ELR (cell line): Measurements from ENCODE around the gene RETN.
A peak's percentile ranks its signal among the peaks of the same experiment; 100 is the strongest.

Experiments used
- DNase-seq: peaks from one replicate; pipeline ENCODE4 v3.0.0-alpha.2; 2015; ENCODE audit warnings: low read depth

RETN gene

DNA sequence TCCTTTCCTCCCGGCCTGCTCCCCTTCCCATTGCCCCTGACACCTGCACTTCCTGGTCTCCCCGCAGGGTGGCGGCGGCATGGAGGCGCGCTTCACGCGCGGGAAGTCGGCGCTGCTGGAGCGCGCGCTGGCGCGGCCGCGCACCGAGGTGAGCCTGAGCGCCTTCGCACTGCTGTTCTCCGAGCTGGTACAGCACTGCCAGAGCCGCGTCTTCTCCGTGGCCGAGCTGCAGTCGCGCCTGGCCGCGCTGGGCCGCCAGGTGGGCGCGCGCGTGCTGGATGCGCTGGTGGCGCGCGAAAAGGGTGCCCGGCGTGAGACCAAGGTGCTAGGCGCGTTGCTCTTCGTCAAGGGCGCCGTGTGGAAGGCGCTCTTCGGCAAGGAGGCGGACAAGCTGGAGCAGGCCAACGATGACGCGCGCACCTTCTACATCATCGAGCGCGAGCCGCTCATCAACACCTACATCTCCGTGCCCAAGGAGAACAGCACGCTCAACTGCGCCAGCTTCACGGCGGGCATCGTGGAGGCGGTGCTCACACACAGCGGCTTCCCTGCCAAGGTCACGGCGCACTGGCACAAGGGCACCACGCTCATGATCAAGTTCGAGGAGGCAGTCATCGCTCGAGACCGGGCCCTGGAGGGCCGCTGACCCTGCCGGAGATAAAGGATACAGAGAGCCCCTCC, 13.5 kb downstream of the RETN start:
- DNase-seq: no peak

DNA sequence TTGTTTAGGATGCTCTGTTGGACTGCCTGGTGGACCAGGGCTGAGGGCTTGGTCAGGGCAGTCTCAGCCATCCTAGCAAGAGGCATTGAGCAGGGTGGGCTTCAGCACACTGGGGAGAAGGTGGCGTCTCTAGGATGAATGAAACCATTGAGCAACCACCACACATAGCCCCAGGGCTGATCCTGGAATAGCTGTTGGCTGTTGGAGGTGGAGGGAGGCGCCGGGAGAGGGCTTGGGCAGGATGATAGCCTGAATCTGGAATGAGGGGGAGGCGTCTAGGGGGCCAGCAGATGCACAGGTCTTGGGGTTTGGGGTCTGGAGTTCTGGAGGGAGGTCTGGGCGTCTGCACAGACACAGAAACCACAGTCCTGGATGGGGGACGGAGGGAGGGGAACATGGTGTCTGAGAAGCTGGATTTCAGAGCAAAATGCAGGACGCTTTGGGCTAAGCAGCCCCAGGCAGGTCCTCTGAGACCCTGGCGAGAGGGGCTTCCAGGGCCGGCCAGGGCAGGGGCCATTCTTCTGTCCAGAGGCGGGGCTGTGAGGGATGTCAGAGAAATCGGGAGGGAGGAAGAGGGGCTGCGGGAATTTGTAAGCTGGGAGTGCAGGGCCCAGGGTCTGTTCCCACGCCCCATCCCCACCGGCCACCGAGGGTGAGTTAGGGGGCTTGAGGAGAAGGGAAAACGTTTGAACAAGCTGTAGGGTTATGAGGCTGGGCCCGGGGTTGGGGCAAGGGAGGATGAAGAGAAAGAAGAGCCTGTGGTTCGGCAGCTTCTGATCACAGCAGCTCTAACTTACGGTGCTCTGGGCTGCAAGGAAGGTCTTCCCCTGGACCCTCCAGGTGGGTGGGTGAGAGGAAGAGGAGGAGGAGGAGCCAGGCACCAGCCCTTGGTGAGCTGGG, 16.9 kb downstream of the RETN start:
- peak; percentile 51 for DNase-seq

DNA sequence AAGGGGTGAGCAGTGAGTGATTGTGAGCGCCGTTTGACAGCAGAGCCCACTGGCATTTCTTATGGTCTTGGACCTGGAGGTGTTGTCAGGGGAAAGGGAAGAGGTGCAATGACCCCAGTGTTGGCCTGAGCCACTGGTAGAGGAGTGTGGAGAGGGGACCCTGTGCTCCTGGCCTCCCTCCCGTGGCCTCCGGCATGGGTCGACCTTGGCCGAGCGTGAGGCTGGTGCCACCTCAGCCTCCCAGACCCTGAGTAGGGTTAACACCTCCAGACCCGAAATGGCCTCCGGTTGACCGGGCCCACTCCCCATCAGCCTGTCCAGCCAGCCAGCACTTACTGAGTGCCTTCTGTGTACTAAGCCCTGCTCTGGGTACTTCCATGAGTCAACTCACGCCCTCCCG, 18.3 kb downstream of the RETN start:
- DNase-seq: no peak

DNA sequence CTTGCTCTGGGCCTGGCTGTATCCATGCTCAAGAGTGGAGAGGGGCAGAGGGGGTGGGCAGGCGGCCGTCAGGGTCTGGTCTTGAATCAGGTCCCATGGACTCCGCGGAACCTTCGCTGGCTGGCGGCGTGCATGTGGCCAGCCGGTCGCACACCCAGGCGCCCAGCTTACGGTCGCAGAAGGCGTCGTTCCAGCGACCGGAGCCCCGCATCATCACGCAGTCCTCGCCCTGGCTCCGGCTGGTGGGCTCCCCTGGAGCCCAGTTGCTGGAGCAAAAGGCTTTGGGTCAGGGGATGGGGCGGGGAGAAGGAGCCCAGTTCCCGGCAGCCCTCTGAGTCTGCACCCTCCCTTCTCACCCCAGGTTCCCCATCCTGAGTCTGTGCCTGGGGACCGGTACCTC, 20.3 kb downstream of the RETN start:
- DNase-seq: no peak

DNA sequence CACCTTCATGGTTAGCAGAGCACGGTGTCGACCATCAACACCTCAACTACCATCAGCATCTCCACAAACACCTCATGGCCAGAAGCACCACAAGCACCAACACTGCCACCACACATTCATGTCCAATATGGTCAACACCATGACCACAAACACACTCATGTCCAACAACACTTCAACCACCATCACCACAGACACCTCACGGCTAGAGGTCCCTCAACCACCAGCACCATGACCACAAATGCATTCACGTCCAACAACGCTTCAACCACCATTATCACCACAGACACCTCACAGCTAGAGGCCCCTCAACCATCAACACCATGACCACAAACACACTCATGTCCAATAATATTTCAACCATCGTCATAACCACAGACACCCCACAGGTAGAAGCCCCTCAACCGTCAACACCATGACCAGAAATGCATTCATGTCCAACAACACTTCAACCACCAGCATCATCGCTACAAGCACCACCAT, 22.0 kb downstream of the RETN start:
- DNase-seq: no peak

DNA sequence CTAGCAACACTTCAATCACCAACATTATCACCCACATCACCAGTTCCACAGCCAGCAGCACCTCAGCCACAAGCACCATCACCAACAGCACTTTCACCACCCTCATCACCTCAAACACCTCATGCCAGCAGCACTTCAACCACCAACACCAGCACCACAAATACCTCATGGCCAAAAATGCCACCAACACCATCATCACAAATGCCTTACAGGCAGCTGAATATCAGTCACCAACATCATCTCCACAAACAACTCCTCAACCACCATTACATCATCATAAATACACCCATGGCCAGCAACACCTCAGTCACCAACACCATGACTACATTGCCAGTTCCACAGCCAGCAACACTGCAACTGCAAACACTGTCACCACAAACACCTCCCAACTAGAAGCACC, 22.6 kb downstream of the RETN start:
- DNase-seq: no peak

DNA sequence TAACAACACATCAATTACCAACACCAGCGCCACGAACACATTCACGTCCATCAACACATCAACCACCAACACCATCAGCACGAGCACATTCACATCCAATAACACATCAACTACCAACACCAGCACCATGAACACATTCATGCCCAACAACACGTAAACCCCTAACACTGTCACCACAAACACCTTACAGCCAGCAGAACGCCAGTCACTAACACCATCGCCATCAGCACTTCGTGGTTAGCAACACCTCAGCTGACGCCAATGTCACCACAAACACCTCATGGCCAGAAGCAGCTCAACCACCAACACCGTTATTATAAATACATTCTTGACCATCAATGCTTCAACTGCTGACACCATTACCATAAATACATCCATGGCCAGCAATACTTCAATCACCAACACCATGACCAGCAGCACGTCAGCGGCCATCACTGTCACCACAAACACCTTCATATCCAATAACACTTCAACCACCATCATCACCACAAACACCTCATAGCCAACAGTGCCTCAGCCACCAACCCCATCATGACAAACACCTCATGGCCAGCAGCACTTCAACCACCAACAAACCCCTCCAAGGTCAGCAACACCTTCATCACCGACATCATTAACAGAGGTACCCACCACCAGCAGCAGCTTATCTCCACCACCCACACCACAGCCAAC, 23.7 kb downstream of the RETN start:
- DNase-seq: no peak

DNA sequence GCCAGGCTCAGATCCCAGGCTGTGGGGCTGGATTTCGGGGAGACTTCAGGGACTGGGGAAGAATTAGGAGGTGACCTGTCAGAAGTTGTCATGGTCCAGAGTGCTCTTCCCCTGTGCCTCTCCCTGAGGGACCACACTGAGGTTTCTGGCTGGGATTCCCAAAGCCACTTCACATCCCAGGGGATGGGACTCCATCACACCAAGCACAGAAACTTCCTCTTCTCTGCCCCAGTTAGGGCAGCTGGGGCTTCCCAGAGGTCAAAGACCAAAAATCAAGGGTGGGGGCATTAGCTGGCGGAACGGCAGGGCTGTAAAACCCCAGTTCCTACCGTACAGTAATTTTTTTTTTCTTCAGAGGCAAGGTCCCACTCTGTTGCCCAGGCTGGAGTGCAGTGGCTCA, 25.6 kb downstream of the RETN start:
- no peak for DNase-seq

DNA sequence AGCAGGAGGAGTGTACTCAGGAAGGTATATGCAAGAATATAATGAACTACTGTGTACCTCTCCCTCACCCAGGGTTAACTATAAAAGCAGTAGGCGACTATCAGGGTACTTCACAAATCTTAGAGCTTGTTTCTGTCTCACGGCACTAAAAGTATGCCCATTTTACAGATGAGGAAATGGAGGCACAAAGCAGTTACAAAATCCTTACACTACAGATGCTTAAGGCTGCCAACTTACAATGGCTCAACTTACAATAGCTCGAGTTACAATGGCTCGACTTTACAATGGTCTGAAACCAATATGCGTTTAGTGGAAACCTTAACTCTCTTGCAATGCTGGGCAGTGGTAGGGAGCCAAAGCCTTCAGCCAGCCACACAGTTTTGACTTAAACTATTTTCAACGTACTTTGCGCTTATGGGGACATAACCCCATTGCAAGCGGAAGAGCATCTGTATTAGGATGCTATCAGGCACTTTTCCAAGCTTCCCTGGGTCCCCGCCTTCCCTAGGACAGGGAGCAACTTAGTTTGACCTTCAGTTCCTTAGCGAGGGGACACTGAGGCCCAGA, 29.0 kb downstream of the RETN start:
- DNase-seq: no peak

DNA sequence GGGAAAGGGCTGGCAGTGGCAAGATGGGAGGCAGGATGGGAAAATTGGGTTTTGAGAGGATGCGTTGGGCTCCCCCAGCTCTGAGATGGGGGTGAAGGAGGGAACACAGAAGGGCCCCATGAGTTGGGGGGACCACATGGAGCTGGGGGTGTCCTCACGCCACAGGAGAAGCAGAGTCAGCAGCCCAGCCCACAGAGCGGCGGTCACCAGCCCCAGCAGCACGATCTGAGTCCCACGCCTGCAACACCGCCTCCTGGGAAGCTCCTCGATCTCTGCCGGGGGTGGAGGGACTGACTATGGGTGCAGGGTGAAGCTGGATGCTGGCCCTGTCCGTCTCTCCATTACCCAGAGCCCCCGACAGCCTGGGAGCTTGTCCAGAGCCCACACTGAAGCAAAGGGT, 29.7 kb downstream of the RETN start:
- no peak for DNase-seq

DNA sequence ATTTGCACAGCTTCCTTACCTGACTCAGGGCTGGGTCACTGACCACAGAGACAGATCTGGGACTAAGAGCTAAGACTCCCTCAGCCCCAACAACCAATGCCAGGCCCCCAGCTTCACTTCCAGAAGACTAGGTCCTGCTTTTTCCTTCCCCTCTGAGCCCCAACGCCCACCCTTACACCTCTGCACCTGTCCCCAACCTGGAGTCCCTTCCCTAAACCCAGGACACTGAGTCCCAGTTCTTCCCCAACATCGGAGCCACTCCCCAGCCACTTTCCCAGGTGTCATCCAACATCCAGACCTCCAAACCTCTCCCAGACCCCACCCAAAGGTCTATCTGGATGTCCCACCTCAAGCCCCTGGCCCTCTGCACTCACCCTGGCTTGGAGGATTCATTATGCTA, 30.2 kb downstream of the RETN start:
- no peak for DNase-seq

DNA sequence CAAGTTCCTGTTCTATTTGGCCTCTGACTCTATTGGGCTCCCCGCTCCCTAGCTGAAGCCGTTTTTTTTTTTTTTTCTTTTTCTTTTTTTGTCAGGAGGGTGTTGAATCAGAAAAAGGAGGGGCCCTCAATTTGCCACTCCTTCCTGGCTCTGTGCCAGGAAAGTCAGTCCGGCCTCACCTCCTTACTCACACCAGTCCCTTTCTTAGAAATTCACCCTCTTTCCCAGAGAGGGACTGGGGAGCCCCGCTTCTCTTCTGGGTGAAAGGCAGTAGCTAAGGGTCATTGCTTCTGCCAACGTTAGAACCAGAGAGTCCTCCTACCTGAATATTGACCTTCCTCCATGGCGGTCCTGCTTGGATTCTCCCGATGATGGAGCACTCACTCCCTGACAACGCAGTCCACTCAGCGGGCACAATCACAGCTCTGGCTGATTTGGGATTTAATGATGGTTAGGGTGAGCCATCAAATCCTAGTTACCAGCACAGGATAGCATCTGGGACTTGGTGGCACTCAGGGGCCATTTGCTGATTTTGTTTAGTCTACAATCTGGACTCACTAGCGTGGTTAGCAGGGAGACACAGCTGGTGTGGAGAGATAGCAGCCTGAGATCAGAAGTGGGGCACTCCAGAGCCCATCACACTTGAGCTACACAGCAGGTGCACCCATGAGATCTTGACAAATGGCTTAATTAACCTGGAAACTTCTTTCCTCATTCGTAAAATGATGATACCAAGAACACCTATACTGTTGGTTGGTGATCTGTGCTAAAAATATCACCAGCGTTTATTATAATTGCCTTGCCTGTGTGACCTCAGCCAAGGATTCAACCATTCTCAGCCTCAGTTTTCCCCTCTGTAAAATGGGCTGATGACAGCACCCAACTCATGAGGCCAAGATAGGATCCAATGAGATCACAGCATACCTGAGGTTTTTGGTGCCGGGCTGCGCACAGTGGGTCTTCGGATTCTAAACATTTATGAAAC, 30.9 kb downstream of the RETN start:
- peak; percentile 29 for DNase-seq

DNA sequence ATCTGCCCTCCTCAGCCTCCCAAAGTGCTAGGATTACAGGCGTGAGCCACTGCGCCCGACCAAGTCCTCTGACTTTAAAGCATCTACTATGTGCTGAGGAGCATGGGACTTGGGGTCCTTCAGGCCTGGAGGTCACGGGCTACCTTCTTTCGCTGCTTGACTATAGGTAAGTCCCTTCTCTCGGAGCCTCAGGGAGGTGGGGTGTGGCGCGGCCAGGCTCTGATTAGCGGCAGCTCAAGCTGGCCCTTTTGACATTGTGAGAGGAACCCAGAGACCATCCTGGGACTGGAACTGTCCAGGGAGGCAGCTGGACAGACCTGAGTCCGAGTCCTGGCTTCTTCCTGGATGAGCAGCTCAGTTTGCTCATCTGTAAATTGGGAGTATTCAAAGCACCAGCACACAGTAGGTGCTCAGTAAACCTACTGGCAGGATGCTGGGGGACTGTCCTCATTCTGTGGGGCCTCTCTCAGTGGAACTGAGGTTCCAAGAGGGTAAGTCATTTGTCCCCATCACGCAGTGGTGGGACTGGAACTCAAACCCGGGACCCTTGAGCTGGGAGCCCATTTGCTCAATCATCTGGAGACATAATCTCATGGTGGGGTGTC, 32.3 kb downstream of the RETN start:
- DNase-seq: no peak

DNA sequence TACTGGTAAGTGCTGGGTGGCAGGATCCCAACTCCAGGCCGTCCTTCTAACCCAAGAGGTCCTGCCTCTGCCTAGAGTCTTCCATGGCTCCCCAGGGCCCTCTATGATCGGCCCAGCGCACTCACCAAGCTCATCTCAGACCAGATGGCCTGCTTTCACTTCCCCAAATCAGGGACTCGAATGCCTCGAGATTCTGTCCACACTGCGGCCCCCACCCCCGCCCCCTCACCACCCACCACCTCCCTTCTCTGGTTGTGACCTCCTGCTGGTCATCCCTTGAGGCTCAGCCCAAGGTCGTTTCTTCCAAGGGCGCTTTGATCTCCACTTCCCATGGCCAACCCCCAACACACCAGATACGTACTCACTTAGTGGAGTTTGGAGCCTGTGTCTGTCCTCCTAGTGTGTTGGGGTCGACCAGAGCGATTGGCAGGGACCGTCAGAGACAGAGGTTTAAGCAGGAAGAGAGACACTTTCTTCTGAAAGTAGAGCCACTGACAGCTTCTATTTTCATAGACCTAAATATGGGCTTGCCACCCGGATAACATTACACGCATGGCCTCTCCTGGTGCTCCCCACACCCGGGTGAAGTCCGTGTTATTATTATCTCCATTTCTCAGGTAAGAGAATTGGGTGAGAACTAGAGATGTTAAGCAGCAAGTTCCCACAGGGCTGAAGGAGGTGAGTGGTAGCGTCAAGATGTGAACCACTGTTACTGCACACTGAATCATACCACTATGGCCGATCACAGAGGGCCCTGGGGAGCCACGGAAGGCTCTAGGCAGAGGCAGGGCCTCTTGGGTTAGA, 33.0 kb downstream of the RETN start, which contains the start of gene FCER2:
FCER2 (minus strand) TSS at position 478 of the 804 bp plus-strand sequence. CDS start 2,371 bp downstream, outside the sequence.
- DNase-seq: no peak

DNA sequence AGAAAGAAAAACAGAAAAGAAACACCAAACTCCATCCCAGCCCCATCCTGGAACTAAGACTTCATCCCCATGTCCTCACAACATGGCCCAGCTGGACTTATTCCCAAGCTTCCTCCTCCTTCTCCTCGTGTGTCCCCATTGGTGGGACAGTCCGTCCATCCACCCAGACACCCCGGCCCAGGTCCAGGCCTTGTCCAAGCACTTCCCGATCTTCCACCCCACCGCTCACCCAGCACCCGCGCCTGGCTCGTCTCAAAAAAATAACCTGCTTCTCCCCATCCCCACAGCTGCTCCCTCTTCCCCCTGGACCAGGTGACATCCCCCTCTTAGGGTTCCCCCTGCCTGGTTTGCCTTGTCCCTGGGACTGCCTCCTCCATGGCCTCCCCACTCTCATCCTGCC, 34.5 kb downstream of the RETN start:
- DNase-seq: no peak

DNA sequence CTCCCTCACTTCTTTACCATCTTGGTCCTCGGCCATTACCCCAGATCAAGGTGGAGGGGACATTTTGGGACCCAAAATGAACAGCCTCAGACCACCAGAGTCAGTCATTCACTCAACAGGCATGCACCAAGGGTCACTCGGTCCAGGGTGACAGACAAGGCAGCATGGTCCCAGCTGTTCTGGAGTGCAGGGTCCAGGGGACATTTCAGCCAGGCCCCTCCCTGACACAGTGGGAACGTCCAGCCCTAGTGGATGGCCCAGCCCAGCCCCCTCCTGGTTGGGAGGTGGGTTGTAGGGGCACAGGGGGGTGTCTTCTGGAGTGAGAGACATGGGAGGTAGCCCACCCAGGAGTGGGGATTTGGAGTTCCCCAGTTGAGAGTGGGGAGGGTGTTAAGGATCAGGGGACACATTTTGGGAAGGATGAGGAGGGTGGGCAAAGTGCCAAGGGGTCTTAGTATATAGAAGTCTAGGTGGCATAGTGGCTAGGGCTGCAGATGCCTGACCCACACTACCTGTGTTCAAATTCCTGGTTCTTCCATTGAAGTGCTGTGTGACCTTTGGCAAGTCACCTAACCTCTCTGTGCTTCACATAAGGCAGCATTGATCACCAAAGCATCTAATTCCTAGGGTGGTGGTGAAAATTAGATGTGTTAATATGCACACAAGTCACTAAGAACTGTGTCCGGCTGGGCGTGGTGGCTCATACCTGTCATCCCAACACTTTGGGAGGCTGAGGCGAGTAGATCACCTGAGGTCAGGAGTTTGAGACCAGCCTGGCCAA, 35.6 kb downstream of the RETN start:
- no peak for DNase-seq

DNA sequence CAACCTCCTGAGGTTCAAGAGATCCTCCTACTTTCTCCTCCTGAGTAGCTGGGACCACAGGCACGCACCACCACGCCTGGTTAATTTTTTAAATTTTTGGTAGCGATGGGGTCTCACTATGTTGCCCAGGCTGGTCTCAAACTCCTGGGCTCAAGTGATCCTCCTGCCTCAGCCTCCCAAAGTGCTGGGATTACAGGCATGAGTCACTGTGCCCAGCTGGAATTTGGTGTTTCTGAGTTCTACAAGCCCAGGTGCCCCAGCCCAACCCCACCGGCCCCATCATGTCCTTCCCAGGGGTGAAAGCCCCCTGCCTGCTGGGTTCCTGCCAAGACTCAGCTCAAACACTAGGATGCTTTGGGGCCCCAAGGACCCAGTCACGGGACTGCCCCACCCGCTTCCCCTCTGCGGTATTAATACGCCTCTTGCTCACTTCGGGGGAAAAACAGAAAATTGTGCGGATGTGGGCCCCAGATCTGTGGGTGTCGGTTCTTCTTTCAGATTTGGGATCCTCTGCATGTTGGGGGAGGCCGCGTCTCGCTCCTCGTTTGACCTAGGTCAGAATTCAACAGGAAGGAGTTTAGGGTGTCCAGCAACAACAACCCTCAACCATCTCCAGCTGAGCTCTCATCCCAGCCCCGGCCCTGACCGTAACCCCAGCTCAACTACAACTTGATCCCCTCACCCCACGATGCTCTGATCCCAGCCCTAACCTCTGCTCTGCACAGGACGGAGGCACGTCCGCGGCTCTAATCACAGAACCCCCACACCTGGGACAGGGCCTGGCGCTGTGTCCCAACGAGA, 36.7 kb downstream of the RETN start:
- no peak for DNase-seq
